Cardiac septum (tissue), 1 donor: Measurements from ENCODE around the gene CDH26. TPM values are rescaled to one million over a fixed set of nuclear protein-coding genes. Genes with fewer than 3 reads are reported as not detected.

ENCODE experiments used
- DNase-seq: peaks from one replicate; pipeline ENCODE4 v3.0.0-alpha.2; 2020; ENCODE audit warnings: low spot score
- intact Hi-C: fragments of 100-400 bp; cut with DNase I; formaldehyde crosslinking; loops from one replicate; pipeline ENCODE4 v1.14.0; 2022
- total RNA-seq: library from RNA; stranded (reverse); fragmentation: NEBNext Ultra II Directional; extraction: Animal tissue kit (Norgen Biotek cat#: 25700); gene quantifications from one replicate; pipeline ENCODE4 v1.2.1, GENCODE V29; 2021
- donor health status: DM: no; HTN: no; CAD: no.

The CDH26 gene
- total RNA-seq, 1 donor from 2014 or later: 0.54 TPM

DNA sequence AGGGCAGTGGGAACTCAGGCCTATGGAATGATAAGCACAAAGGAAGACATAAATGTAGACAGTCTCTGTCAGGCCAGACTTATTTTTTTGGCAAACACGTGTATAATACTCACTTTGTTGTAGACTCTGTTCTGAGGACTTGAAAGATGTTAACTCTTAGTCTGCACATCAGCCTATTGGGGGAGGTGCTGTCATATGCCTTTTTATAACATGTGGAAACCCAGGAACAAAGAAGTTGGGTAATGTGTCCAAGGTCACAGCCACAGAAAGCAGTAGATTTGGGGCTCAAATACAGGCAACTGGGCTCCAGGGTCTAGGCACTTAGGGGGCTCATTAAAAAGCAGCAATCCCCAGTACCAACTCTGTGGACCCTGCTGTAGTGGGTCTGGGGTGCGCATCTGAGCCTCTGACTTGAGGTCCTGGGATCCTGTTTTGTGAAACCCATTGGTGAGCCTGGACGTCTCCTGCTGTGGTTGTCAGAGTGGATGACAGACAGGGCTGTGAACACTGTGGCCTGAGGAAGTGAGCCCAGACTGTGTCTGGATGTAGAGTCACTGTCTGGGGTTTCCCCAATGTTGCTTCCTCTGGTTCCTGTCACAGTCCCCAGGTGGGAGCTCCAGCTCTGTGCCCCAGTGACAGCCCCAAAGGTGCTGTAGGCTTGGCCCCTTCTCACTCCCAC lies 50.0 kb downstream of the CDH26 start:
- intact Hi-C loops: no loop called here

DNA sequence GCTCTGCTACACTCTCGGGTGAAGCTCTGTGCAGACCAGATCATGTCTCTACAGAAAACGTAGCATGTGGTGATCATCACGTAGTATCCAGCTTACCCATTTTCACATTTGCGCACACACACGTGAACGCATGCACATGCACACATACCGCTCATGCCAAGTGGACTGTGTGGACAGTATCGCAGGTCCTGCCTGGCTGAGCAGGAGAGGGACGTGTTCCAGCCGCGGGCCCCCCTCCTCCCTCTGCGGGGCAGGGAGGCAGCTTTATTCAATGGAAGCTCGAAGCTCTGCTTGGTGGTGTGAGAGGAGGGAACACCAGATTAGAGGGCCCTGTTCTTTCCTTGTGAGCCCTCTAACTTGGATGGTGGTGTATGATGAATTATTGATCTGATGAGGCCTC lies 51.1 kb downstream of the CDH26 start:
- DNase-seq: no peak
- intact Hi-C loops: no loop called here

More for the DNA sequence above, 50.0 kb downstream of the CDH26 start:
- DNase-seq: no peak

DNA sequence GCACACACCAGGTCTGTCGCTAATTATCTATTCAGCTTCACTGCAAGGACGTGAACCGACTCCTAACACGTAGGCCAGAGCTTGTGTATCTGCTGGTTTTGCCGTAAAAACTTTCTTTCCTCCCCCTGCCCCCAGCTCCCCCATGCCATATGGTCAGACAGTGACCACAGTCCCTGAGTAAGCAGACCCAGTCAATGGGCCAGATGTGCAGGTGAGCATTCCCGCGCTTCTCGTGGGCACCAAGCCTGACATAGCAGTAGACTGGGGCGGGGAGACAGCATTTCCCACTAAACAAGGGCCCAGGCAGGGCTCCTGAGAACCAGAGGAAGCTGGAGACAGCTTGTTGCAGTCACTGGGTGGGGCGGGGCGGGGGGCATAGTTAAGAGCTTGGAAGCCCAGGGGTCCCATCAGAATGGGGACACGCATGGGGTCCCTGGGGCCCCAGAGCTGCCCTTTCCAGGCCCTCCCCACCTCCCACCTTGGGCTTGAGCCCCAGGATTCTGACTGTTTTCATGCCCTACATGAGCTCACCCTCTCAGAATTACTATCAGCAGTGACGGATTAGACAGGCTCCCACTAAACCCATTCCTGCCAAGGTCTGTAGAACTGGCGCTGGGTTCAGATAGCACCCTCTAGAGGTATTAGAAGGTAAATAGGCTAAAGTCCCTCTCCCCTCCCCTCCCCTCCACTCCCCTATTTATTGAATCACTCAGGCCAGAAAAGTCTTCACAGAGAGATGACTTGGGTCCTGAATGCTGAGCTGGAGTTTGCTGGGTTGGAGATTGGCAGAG lies 51.8 kb downstream of the CDH26 start:
- intact Hi-C loops: no loop called here
- no peak for DNase-seq

DNA sequence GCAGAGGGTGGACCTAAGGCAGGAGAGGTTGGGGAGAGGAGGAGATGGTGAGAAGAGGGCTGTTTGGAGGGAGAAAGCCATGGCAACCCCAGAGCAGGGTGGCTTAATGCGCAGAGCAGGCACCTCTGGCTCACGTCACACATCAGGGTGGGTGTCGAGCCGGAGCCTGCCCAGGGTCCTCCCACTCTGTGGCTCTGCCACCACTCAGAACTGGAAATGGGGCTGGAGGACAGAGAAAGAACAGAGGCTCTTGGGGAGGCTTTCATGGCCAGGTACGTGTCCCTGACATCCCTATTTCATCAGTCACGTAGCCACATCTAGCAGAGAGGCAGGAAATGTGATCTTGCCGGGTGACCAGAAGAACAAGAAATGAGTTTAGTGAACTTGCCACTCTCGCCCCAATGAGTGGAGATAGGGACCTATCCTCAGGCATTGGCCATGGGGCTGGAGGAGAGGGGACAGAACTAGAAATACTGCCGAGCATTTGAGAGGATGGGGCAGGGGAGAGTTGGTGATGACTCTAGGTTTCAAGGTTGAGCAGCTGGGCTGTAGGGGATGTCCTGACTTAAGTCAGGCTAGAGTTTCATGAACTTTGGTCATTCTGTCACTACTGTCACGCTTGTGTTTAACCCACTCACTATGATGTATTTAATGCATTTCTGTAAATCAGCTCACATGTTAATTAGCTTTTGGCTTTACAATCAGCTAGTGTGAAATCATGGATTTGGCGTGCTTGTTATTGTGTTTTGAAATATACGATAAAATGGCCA lies 52.7 kb downstream of the CDH26 start:
- intact Hi-C loops: no loop called here
- DNase-seq: no peak

DNA sequence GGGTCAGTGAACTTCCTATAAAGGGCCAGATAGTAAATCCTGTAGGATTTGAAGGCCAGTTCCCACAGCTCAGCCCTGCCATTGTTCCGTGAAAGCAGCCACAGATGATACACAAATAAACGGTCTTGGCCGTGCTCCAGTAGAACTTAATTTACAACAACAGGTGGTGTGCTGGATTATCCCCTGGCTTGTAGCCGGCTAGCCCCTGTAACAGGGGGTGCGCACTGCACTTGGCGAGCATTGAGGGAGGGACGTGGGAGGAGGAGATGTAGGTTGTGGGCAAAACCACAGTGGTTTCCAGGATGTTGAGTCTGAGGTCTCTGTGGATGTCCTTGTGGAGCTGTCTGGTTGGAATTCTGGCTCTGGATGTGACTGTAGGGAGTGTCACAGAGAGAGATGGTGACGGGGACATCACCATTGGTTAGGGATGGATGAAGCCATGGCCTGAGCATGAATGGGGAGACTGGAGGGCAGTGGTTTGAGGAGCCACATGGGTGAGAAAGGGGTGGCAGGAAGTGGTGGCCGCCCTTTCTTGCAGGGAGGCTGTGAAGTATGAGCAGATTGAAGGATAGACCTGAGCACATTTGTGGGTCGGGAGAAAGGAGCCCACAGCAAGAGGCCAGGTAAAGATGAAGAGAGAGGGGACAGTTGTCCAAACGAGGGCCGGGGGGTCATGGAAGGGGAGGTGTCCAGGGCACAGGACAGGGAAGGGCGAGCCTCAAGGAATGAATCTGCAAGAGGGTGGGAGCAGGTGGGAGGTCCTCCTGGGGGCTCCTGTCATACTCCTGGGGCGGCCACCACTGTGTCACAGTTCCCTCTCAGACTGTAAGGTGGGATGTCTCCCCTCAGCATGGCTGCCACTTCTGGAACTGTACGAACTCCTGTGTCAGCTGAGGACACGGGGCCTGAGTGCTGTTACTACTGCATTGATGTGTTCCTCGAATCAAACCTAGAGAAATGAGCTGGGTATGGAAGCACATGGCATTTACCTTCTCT lies 53.6 kb downstream of the CDH26 start:
- no peak for DNase-seq
- intact Hi-C loops: no loop called here

DNA sequence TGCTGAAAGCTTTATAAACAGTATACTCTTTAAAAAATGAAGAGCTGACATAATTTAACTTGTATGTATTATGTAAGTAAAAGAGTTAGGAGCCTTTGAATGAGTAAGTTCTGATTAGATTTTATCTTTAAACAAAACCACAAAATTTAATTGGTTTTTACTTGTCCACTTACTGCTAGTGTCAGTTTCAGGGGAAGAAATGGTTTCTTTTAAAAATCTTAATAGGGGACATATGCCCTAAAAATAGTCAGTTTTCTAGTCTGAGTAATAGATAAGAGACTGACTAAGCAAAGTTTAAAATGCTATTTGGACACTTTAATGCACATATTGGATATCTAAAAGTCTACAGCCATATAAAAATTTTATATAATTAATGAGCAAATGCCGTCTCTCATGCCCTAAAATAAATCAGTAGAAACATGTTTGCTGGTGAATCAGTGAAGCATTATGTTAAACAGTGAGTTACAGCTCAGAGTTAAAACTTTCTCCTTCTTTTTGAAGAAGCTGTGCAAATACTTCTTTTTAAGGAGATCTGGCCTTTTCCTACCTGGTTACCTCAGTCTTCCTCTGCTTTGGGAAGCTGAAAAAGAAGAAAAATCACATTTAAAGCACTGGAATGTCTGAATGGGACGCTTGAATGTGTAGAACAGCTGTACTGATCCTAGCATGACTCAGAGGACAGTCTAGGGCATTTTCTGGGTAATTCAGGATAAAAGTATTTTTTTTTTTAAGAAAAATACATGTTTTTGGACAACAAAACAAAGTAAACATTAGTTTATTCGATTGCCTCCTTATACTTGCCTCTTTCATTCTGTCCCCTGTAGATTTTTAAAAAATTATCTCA lies 55.3 kb downstream of the CDH26 start:
- intact Hi-C loops: no loop called here

DNA sequence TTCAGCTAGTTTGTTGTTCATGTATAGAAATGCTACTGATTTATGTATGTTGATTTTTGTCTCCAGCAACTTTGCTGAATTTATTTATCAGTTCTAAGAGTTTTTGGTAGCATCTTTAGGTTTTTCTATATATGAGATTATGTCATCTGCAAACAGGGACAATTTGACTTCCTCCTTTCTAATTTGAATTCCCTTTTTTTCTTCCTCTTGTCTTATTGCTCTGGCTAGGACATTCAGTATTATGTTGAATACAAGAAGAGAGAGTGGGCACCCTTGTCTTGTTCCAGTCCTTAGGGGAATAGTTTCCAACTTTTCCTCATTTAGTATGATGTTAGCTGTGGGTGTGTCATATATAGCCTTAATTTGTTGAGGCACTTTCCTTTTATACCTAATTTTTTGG lies 58.2 kb downstream of the CDH26 start:
- intact Hi-C loops: no loop called here
- DNase-seq: no peak

More for the DNA sequence above, 55.3 kb downstream of the CDH26 start:
- DNase-seq: no peak

DNA sequence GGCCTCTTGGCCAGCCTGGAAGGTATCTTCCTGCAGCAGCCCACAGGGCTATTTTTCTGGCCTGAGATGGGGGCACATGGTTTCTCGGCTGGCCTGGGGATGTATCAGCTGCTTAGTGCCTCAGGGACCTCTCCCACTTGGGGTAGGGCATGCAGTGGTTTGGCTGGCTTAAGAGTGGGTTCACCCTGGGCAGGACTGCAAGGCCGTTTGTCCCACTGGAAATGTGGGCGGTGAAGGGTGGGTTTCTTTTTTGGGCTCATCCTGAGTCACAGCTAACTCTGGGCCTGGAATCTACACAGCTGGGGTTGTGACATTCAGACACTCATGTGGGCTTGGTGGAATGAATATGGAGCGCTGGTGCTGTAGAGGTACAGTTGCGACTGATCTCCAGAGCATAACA lies 62.0 kb downstream of the CDH26 start:
- intact Hi-C loops: no loop called here

DNA sequence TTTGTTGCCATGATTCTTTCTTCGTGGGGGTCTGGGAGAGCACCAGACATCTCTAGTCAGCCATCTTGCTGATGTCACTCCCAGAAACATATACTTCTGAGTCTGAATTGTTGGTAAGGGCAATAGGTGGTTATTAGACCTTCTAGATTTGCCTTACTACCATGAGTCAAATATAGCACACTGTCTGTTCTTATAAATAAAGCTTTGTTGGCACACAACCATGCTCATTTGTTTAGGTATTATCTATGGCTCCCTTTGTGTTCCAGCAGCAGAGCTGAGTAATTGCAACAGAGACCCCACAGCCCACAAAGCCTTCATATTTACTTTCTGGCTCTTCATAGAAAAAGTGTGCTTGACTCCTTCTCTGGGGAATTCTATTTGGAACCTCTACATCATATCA lies 62.9 kb downstream of the CDH26 start:
- intact Hi-C loops: no loop called here
- no peak for DNase-seq

More for the DNA sequence above, 62.0 kb downstream of the CDH26 start:
- no peak for DNase-seq

DNA sequence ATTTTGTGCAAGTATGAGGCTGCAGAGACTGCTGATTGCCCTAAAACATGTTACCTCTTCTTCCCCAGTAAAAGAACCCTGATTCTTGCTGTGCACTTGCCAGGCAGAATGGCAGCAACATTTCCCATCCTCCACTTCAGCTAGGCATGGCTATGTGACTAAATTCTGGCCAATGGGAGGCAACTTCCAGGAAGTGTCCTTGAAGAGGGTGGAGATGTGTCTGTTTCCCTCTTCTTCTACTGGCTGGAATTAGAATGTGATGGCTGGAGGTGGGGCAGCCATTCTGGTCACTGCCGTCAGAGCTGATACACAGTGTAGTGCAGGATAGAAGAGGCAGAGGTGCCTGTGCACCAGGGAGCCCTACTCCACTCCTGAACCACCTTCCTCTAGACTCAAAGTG lies 64.6 kb downstream of the CDH26 start:
- DNase-seq: no peak
- intact Hi-C loops: no loop called here

DNA sequence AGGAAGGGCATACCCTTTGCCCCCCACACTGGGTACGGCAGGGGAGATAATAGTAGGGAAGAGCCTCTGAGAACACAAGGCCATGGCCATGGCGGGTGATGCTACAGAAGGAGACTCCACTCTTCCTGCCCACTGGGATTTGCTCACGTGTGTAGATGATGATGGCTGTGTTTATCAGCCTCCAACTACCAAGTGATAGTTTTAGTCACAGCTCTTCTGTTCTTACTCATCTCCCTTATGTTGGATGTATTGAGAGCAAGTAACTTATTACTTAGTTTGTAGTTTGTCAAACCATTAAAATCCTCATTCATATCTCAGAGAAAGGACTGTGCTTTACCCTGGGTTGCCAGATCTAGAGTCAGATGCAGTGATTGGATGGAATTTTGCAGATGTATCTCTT lies 66.0 kb downstream of the CDH26 start:
- intact Hi-C loops: no loop called here
- DNase-seq: no peak

DNA sequence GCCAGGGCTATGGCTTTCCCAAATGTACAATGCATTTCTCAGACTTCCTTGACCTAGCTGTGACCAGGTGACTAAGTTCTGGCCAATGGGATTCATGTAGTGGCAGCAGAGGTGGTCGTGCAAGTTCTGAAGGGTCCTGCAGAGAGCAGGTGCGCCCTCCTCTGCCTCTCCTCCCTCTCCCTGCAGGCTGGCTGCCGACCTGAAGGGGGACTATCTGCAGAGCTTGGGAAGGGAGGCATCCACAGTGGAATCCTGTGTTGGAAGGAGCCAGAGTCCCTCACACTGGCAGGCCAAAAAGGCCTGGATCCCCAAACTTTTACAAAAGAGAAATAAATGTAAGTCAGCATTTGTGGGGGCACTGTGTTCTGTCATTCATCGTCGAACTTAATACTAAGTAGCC lies 66.6 kb downstream of the CDH26 start:
- intact Hi-C loops: no loop called here
- no peak for DNase-seq

DNA sequence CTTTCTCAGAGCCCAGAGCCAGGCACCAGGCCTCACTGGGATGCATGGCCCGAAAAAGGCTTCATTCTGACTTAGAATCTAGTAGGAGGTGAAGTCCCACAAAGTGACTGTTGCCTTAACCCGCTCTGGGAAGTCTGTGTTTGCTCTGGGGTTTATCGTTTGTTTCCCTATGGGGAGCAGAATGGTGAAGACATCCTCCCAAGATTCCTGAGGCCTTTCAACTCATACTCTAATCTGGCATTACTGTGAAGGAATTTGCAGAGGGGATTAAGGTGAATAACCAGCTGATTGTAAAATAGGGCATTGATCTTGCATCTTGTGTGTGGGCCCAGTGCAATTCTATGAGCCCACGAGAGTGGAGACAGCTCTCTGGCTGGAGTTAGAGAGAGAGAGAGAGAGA lies 67.8 kb downstream of the CDH26 start:
- DNase-seq: no peak
- intact Hi-C loops: no loop called here

DNA sequence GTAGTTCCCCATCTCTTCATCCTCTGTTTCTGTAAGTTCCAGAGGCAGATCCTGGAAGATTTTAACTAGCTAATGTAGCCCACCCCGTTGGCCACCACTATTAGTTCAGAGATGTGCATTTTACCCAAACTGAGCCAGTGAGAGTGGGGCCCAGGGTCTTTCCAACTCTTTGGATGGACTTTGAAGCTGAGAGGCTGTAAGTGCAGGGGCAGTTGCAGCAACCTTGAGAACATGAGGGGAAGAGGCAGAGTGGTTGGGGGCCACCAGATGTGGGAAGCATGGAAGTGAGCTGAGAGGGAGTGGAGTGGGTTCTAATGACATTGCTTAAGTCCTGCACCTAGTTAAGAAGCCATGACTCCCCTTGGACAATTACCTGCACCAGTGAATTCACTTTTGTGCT lies 72.2 kb downstream of the CDH26 start:
- intact Hi-C loops: loop anchor here (5.0 kb wide), 1 partner anchor 88 kb away; the partner anchor contains the start of genes FAM217B and PPP1R3D
- DNase-seq: no peak

DNA sequence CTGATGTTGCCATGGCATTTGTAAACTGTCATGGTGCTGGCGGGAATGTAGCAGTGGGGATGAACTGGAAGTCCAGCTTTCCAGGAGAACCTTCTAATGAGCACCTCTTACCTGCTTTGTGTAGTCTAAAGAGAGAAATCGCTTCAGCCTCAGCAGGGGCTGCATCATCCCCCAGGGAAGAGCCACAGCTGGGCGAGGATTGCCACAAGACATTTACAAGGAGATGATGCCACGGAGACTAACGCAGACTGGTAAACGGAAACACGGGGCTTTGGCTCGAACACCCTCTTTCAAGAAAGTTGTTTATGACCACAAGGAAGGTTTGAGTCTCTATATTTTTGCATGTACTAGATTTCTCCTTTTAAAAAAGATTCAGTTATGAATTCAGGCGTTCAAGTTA lies 72.9 kb downstream of the CDH26 start:
- DNase-seq: no peak
- intact Hi-C loops: loop anchor here (5.0 kb wide), 1 partner anchor 89 kb away; the partner anchor contains the start of genes FAM217B and PPP1R3D

DNA sequence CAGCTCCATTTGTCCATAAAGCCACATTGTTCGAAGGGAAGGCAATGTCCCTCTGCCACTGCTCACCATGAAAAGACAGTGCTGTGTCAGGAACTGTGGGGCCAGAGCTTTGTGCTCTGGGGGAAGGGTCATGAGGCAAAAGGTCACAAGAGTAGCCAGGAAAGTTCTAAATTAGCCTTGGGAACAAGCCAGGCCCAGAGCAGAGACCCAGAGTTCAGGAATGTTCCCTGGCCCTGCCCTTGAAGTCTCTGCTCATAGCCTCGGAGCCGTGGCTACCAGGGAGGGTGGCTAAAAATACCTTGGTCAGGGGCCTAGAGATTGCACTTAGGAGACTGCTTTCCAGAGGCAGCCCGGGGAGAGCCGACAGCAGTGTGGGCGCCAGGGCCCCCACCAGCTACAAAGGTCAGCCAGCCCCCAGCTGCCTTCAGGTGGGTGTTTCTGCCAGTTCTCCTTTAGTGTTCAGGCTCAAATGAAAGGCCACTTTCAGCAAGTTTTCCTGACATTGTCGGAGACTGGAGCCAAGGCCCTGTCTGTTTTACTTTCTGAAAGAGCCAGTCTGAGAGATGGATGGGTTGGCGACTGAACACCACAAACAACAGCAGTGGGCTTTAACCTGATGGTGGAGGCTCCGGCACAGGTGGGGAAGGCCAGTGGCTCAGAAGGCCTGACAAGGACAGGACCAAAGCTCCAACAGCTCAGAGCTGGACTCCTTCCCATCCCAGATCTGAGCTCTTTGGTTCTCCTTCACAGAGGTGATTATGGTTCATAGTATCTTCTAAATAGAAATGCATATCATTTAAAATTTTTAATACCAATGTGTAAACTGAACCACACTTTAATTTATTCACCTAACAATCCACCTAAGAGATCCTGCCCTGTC lies 76.2 kb downstream of the CDH26 start:
- intact Hi-C loops: loop anchor here (5.0 kb wide), 1 partner anchor 92 kb away; the partner anchor contains the start of genes FAM217B and PPP1R3D
- peak; percentile 84 for DNase-seq

DNA sequence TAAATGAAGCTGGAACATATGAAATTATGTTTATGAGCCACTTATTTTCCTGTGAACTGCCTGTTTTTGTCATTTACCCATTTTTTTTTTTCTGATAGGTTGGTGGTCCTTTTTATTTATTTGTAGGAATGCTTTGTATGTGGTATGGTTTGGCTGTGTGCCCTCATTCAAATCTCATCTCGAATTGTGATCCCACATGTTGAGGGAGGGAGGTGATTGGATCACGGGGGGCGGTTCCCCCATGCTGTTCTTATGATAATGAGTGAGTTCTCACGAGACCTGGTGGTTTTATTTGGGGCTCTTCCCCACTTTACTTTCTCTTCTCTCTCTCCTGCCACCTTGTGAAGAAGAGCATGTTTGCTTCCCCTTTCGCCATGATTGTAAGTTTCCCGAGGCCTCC lies 77.3 kb downstream of the CDH26 start:
- no peak for DNase-seq
- intact Hi-C loops: no loop called here
